ENCODE measurements around the gene FCRL5.

GRCh38 chr1:157487504-157487903 is 64.8 kb downstream of the FCRL5 start:
- no peak for TF ChIP-seq POLR2AphosphoS5 (IDR thresholded peaks at IDR 0.05)
- TF ChIP-seq POLR2A (IDR thresholded peaks at IDR 0.05), result no peak
- TF ChIP-seq EP300 (IDR thresholded peaks at IDR 0.05), result no peak
- TF ChIP-seq, protein P1, sequence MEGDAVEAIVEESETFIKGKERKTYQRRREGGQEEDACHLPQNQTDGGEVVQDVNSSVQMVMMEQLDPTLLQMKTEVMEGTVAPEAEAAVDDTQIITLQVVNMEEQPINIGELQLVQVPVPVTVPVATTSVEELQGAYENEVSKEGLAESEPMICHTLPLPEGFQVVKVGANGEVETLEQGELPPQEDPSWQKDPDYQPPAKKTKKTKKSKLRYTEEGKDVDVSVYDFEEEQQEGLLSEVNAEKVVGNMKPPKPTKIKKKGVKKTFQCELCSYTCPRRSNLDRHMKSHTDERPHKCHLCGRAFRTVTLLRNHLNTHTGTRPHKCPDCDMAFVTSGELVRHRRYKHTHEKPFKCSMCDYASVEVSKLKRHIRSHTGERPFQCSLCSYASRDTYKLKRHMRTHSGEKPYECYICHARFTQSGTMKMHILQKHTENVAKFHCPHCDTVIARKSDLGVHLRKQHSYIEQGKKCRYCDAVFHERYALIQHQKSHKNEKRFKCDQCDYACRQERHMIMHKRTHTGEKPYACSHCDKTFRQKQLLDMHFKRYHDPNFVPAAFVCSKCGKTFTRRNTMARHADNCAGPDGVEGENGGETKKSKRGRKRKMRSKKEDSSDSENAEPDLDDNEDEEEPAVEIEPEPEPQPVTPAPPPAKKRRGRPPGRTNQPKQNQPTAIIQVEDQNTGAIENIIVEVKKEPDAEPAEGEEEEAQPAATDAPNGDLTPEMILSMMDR (IDR thresholded peaks at IDR 0.05), result no peak
